GM19025 (cell line): Measurements from ENCODE around the gene CFAP157.
"Not testable (repeated sequence)": the region's sequence is repeated elsewhere in the genome, so short reads cannot be mapped to it uniquely, and the experiment has no call there.

ENCODE experiments used
- ATAC-seq: cut with Tn5 transposase; IDR thresholded peaks from one replicate; pipeline ENCODE4 v1.9.1; 2021; ENCODE audit warnings: mild to moderate bottlenecking, low read depth, moderate library complexity; ENCODE audit not compliant: unreplicated experiment

Gene CFAP157

GRCh38 chr9:127755061-127756060 lies 48.6 kb downstream of the CFAP157 start:
- no peak for ATAC-seq

GRCh38 chr9:127756233-127756632 lies 49.4 kb downstream of the CFAP157 start:
- no peak for ATAC-seq

- ATAC-seq = not testable (repeated sequence)
These were observed 50.0 kb downstream of the CFAP157 start for GRCh38 chr9:127756776-127757175.

- no peak for ATAC-seq
These were observed 52.1 kb downstream of the CFAP157 start for GRCh38 chr9:127758843-127759242.

- no peak for ATAC-seq
These were observed 54.3 kb downstream of the CFAP157 start for GRCh38 chr9:127761061-127761460.

GRCh38 chr9:127761491-127761956 lies 54.7 kb downstream of the CFAP157 start:
- no peak for ATAC-seq

GRCh38 chr9:127762111-127762676 lies 55.4 kb downstream of the CFAP157 start:
- ATAC-seq = no peak

GRCh38 chr9:127763918-127764384 lies 57.2 kb downstream of the CFAP157 start:
- ATAC-seq = no peak

- no peak for ATAC-seq
These were observed 58.6 kb downstream of the CFAP157 start for GRCh38 chr9:127765418-127765817.
